A673 (cell line): Measurements from ENCODE around the gene KAT14. TPM values are rescaled to one million over a fixed set of nuclear protein-coding genes. Genes with fewer than 3 reads are reported as not detected.

ENCODE experiments used
- BruUV-seq: library from RNA; stranded (reverse); fragments of 400-500 nt; replicated peaks from 2 replicates; lab custom pipeline; 2021; lab: Mats Ljungman, UMichigan
- CTCF ChIA-PET: fragments of 300-600 bp; sonication (Branson Sonifier 250); formaldehyde crosslinking; loops from one replicate; lab custom pipeline; 2022; ENCODE audit warnings: antibody characterized with exemption; lab: Charles Lee
- POLR2A ChIA-PET: fragments of 300-600 bp; sonication (Branson Sonifier 250); formaldehyde crosslinking; loops from one replicate; lab custom pipeline; 2022; ENCODE audit warnings: antibody characterized with exemption; ENCODE audit not compliant: low non-redundant PET; lab: Charles Lee
- DNase-seq: peaks from one replicate; pipeline ENCODE4 v3.0.0-alpha.2; 2015; ENCODE audit warnings: low spot score
- H3K27ac ChIP-seq: fragments of 200-600 bp; sonication (generic); 2 replicates; pipeline ENCODE4 v1.5.1; 2016; ENCODE audit warnings: mixed run types, low read depth, mild to moderate bottlenecking, mixed read lengths, antibody characterized with exemption, low read length; ENCODE audit not compliant: poor library complexity, severe bottlenecking
- H3K27me3 ChIP-seq: fragments of 200-600 bp; sonication (generic); replicated peaks from 2 replicates; pipeline ENCODE4 v1.6.1; 2017; ENCODE audit warnings: mixed run types, low read depth, mild to moderate bottlenecking, mixed read lengths, antibody characterized with exemption, low read length; ENCODE audit not compliant: insufficient read depth, poor library complexity
- H3K36me3 ChIP-seq: fragments of 200-600 bp; sonication (generic); 2 replicates; pipeline ENCODE4 v1.6.1; 2016; ENCODE audit warnings: mixed run types, mild to moderate bottlenecking, mixed read lengths, antibody characterized with exemption, low read length; ENCODE audit not compliant: insufficient read depth, poor library complexity, severe bottlenecking
- H3K4me1 ChIP-seq: fragments of 200-600 bp; sonication (generic); 2 replicates; pipeline ENCODE4 v1.6.1; 2017; ENCODE audit warnings: mixed run types, mild to moderate bottlenecking, mixed read lengths, antibody characterized with exemption, low read length; ENCODE audit not compliant: insufficient read depth, poor library complexity, severe bottlenecking
- H3K4me3 ChIP-seq: fragments of 200-600 bp; sonication (generic); 2 replicates; pipeline ENCODE4 v1.5.1; 2016; ENCODE audit warnings: low read depth, mixed run types, mild to moderate bottlenecking, mixed read lengths, low read length; ENCODE audit not compliant: poor library complexity, severe bottlenecking
- H3K9me3 ChIP-seq: fragments of 200-600 bp; sonication (generic); 2 replicates; pipeline ENCODE4 v1.6.1; 2016; ENCODE audit warnings: mixed run types, low read depth, mild to moderate bottlenecking, mixed read lengths, antibody characterized with exemption, low read length; ENCODE audit not compliant: poor library complexity, severe bottlenecking
- CTCF ChIP-seq: fragments of 300-800, 200-600 bp; sonication (generic); conservative IDR thresholded peaks from 2 replicates; pipeline ENCODE4 v1.5.1; 2017; ENCODE audit warnings: low read depth, mild to moderate bottlenecking, antibody characterized with exemption, low read length, moderate library complexity, mixed read lengths
- EZH2 ChIP-seq: fragments of 200-600 bp; sonication (generic); IDR thresholded peaks from 2 replicates; pipeline ENCODE4 v1.6.1; 2017; ENCODE audit warnings: borderline replicate concordance, low read depth, mild to moderate bottlenecking, mixed read lengths, antibody characterized with exemption, low read length; ENCODE audit not compliant: poor library complexity, severe bottlenecking
- intact Hi-C: fragments of 100-400 bp; cut with micrococcal nuclease; formaldehyde crosslinking; loops from one replicate; pipeline ENCODE4 v1.10.0; 2022; ENCODE audit not compliant: unreplicated experiment
- total RNA-seq: library from RNA; stranded (reverse); gene quantifications from 2 replicates; pipeline ENCODE4 v1.2.3, GENCODE V29; 2021

The KAT14 gene
- total RNA-seq, 1 experiment from 2014 or later, result 20.6 TPM

DNA sequence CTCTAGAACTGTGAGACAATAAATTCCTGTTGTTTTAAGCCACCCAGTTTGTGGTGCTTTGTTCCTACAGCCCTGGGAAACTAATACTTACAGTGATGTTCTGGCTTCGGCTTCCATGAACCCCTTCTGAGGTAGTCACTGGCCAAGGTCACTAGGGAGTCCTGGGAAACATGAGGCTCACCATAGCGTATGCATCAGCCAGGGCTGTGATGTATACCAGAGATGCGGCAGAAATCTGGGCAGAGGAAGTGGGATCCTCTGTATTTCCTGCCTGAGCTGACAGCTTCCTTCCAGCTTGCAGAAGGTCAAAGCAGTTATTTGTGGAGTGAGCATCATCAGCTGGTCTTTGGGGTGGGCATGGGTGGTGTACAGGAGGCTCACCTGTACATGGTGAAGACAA is 27.9 kb downstream of the KAT14 start:
- CTCF ChIA-PET, result no interaction called here
- Histone ChIP-seq H3K36me3 (peaks cover 13% of the 10 kb centered on the region), H3K9me3 (no peaks in the 10 kb centered on the region), H3K4me3 (no peak overlapping the region), H3K27me3 (no peaks in the 10 kb centered on the region), H3K27ac (no peak overlapping the region), H3K4me1 (no peaks in the 10 kb centered on the region)
- intact Hi-C loops, result no loop called here
- BruUV-seq, result no TSS peak
- no peak for DNase-seq
- POLR2A ChIA-PET, result no interaction called here
- TF ChIP-seq CTCF (no peak), EZH2 (no peak)

DNA sequence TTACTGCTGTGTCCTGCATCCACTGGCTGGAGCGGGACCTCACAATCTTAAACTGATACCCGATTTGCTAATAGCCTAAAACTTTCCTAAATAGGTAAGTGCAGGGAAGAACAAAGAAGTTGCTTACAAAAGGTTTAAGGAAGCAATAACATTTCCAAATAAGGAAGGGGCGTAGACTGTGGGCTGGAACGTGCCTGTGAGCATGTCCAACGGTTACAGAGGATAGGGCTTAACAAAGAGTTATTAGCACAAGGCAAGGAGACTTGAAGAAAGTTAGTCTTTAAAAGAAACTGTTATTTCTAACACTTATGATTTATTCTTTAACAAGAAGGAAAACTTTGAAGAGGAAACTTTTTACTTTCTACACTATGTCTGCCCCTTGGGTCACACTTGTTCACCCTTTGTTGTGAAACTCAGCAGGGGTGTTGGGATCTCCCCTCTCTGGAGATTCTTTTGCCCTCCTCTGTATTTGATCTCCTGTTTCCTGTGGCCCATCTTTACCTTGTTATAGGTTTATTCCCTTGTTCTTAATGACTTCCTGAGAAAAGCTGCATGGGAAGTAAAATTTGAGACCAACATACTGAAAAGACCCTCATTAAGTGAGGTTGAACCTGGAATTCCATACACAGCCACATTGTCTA is 28.7 kb downstream of the KAT14 start:
- H3K27ac ChIP-seq, result no peak overlapping the region
- H3K27me3 ChIP-seq, result no peaks in the 10 kb centered on the region
- BruUV-seq, result no TSS peak
- H3K36me3 ChIP-seq, result peaks cover 13% of the 10 kb centered on the region
- intact Hi-C loops, result no loop called here
- no peak for TF ChIP-seq EZH2
- TF ChIP-seq CTCF, result no peak
- H3K4me1 ChIP-seq, result no peaks in the 10 kb centered on the region
- ChIA-PET CTCF (no interaction called here), POLR2A (no interaction called here)
- DNase-seq, result no peak
- no peak overlapping the region for H3K4me3 ChIP-seq
- H3K9me3 ChIP-seq, result no peaks in the 10 kb centered on the region

GRCh38 chr20:18166950-18167349 is 29.3 kb downstream of the KAT14 start:
- no peak for TF ChIP-seq EZH2
- no peak for TF ChIP-seq CTCF
- no peaks in the 10 kb centered on the region for H3K9me3 ChIP-seq
- POLR2A ChIA-PET, result no interaction called here
- no peaks in the 10 kb centered on the region for H3K4me1 ChIP-seq
- peak; percentile 3 for DNase-seq
- H3K4me3 ChIP-seq, result no peak overlapping the region
- H3K27me3 ChIP-seq, result no peaks in the 10 kb centered on the region
- CTCF ChIA-PET, result no interaction called here
- no peak overlapping the region for H3K27ac ChIP-seq
- intact Hi-C loops, result no loop called here
- H3K36me3 ChIP-seq, result peaks cover 12% of the 10 kb centered on the region
- no TSS peak for BruUV-seq
